ENCODE data around the gene PNPLA7. TPM values are rescaled to one million over a fixed set of nuclear protein-coding genes. Genes with fewer than 3 reads are reported as not detected.

The PNPLA7 gene
- total RNA-seq, 1 experiment from 2014 or later, result 0.77 TPM

DNA sequence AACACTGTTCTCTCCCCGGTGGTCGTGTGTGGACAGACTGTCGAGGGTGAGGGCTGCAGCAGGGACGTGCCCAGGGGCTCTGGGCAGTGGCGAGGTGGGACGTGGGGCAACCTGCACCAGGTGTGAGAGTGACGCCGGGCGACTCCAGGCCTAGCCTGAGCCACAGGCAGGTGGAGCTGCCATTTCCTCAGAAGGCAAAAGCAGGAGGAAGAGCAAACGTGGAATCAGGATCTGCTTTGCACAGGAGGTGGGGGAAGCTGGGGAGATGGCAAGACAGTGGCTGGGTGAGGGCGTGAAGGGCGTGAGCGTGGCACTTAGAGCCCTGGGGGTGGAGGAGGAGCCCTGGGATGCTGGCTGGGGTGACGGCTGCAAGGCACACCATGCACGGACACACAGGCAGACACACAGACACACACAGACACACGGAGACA lies 51.5 kb downstream of the PNPLA7 start:
- peaks cover 14% of the 10 kb centered on the region for H3K4me1 ChIP-seq (ENCODE audit: insufficient read depth, low read length)
- BruUV-seq (replicated peaks), result no TSS peak
- ChIA-PET CTCF (no interaction called here), POLR2A (ENCODE audit: unreplicated experiment) (no interaction called here)
- no peaks in the 10 kb centered on the region for H4K20me1 ChIP-seq (ENCODE audit: low read length)
- H3K9me2 ChIP-seq (replicated peaks; ENCODE audit: low read length), result no peaks in the 10 kb centered on the region
- H3K4me3 ChIP-seq (ENCODE audit: low read length), result no peak overlapping the region
- H3K9me3 ChIP-seq (ENCODE audit: low read length), result no peaks in the 10 kb centered on the region
- H3K4me2 ChIP-seq (ENCODE audit: low read length), result no peak overlapping the region
- H3K36me3 ChIP-seq (ENCODE audit: low read depth, low read length), result no peaks in the 10 kb centered on the region
- intact Hi-C loops (cut with micrococcal nuclease), result no loop called here
- no peaks in the 10 kb centered on the region for H3K27me3 ChIP-seq (ENCODE audit: low read length)
- no peak overlapping the region for H3K9ac ChIP-seq (ENCODE audit: low read length)
- TF ChIP-seq, protein P1, sequence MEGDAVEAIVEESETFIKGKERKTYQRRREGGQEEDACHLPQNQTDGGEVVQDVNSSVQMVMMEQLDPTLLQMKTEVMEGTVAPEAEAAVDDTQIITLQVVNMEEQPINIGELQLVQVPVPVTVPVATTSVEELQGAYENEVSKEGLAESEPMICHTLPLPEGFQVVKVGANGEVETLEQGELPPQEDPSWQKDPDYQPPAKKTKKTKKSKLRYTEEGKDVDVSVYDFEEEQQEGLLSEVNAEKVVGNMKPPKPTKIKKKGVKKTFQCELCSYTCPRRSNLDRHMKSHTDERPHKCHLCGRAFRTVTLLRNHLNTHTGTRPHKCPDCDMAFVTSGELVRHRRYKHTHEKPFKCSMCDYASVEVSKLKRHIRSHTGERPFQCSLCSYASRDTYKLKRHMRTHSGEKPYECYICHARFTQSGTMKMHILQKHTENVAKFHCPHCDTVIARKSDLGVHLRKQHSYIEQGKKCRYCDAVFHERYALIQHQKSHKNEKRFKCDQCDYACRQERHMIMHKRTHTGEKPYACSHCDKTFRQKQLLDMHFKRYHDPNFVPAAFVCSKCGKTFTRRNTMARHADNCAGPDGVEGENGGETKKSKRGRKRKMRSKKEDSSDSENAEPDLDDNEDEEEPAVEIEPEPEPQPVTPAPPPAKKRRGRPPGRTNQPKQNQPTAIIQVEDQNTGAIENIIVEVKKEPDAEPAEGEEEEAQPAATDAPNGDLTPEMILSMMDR (conservative IDR thresholded peaks at IDR 0.05; ENCODE audit: low read depth, low read length), result no peak
- H3F3A ChIP-seq (ENCODE audit: low read length, unreplicated experiment), result no peaks in the 10 kb centered on the region
- DNase-seq, result no peak
- no peak for ATAC-seq
- H2AFZ ChIP-seq (ENCODE audit: low read length), result no peak overlapping the region
- no peaks in the 10 kb centered on the region for H3K79me2 ChIP-seq (ENCODE audit: low read length)
- H3K27ac ChIP-seq (ENCODE audit: low read length), result no peak overlapping the region

DNA sequence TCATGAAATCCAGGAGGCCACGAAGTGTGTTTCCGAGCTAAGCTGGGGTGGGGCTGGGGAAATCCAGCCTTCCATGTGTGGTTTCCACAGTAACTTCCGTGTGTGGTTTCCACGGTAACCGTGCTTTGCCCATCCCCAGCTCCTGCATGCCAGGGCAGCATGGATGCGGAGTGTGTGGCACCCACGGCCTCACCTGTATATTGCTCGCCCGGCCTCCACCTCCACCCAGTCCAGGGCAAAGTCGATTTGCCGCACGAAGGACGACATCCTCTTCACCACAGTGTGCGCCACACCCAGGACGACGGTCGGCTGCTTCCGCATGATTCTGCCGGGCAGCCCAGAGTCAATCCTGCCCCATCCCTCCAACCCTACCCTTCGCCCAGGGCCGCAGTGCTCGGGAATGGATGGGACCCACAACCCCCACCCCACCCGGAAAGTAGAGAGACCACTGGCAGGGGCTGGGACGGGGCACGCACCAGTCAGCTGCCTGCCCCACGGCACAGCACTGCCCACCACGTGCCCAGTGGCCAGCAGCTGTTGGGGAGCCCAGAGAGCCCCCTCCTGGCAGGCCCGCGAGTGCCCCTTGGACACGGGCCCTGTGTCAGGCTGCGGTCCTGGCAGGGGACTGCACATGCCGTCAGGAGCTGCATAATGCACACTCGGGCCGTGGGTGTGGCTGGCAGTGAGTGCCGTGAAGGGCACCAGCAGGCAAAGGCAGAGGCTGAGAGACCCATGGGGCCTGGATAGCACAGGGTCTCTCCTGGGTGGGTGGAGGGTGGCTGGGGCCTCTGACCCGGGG lies 52.1 kb downstream of the PNPLA7 start:
- no peak for DNase-seq
- H3K4me2 ChIP-seq (ENCODE audit: low read length), result no peak overlapping the region
- intact Hi-C loops (cut with micrococcal nuclease), result no loop called here
- H3K9ac ChIP-seq (ENCODE audit: low read length), result no peak overlapping the region
- POLR2A ChIA-PET (ENCODE audit: unreplicated experiment), result no interaction called here
- no TSS peak for BruUV-seq (replicated peaks)
- no peaks in the 10 kb centered on the region for H3K36me3 ChIP-seq (ENCODE audit: low read depth, low read length)
- no peaks in the 10 kb centered on the region for H3K27me3 ChIP-seq (ENCODE audit: low read length)
- H4K20me1 ChIP-seq (ENCODE audit: low read length), result no peaks in the 10 kb centered on the region
- no peaks in the 10 kb centered on the region for H3K9me2 ChIP-seq (replicated peaks; ENCODE audit: low read length)
- H3K27ac ChIP-seq (ENCODE audit: low read length), result no peak overlapping the region
- CTCF ChIA-PET, result no interaction called here
- TF ChIP-seq EZH2phosphoT487 (IDR thresholded peaks at IDR 0.05; ENCODE audit: borderline replicate concordance, low read length) (no peak), EZH2 (IDR thresholded peaks at IDR 0.05; ENCODE audit: low read length, unreplicated experiment) (no peak)
- TF ChIP-seq, protein P1 (conservative IDR thresholded peaks at IDR 0.05; ENCODE audit: low read depth, low read length), result no peak
- no peak for ATAC-seq
- no peak overlapping the region for H2AFZ ChIP-seq (ENCODE audit: low read length)
- no peak overlapping the region for H3K4me3 ChIP-seq (ENCODE audit: low read length)
- no peaks in the 10 kb centered on the region for H3K9me3 ChIP-seq (ENCODE audit: low read length)
- peaks cover 20% of the 10 kb centered on the region for H3K4me1 ChIP-seq (ENCODE audit: insufficient read depth, low read length)
- H3F3A ChIP-seq (ENCODE audit: low read length, unreplicated experiment), result no peaks in the 10 kb centered on the region
- no peaks in the 10 kb centered on the region for H3K79me2 ChIP-seq (ENCODE audit: low read length)

DNA sequence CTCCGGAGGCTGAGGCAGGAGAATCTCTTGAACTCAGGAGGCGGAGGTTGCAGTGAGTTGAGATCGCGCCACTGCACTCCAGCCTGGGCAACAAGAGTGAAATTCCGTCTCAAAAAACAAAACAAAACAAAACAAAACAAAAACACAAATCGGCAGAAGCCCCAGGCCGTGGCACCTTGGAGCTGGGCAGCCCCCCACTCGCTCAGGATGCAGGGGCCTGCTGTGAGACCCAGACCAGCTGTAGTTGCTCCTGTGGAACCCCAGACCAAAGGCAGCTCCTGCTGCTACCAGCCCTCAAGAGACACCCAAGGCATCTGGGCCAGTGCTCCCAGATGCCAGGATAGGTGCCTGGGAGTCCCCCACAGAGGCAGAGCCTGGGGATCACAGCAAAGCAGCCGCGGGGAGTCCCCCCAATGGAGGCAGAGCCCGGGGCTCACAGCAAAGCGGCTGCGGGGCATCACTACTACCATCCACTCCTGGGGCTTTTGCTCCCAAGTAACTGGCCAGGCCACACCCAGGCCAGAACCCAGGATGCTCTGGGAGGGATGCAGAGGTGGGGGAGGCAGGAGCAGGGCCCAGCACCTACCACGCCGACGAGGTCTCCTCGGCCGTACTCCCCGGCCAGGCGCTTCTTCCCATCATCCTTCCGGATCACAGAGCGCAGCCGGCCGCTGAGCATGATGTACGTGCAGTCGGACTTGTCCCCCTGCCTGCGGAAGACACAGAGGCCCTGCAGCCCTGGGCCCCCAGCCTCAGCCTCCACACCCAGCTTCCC lies 53.4 kb downstream of the PNPLA7 start:
- Histone ChIP-seq H3K27ac (ENCODE audit: low read length) (no peak overlapping the region), H3K9ac (ENCODE audit: low read length) (no peak overlapping the region), H3K36me3 (ENCODE audit: low read depth, low read length) (no peaks in the 10 kb centered on the region), H3K27me3 (ENCODE audit: low read length) (no peaks in the 10 kb centered on the region), H2AFZ (ENCODE audit: low read length) (no peak overlapping the region), H3K4me2 (ENCODE audit: low read length) (no peak overlapping the region), H3K4me3 (ENCODE audit: low read length) (no peak overlapping the region), H3K4me1 (ENCODE audit: insufficient read depth, low read length) (peaks cover 17% of the 10 kb centered on the region), H3F3A (ENCODE audit: low read length, unreplicated experiment) (no peaks in the 10 kb centered on the region), H3K9me3 (ENCODE audit: low read length) (no peaks in the 10 kb centered on the region), H3K9me2 (replicated peaks; ENCODE audit: low read length) (no peaks in the 10 kb centered on the region), H4K20me1 (ENCODE audit: low read length) (no peaks in the 10 kb centered on the region), H3K79me2 (ENCODE audit: low read length) (no peaks in the 10 kb centered on the region)
- no TSS peak for BruUV-seq (replicated peaks)
- POLR2A ChIA-PET (ENCODE audit: unreplicated experiment), result no interaction called here
- intact Hi-C loops (cut with micrococcal nuclease), result no loop called here
- ATAC-seq, result no peak
- no peak for DNase-seq
- CTCF ChIA-PET, result no interaction called here
- TF ChIP-seq EZH2 (IDR thresholded peaks at IDR 0.05; ENCODE audit: low read length, unreplicated experiment), result no peak
- TF ChIP-seq EZH2phosphoT487 (IDR thresholded peaks at IDR 0.05; ENCODE audit: borderline replicate concordance, low read length), result no peak
- TF ChIP-seq, protein P1 (conservative IDR thresholded peaks at IDR 0.05; ENCODE audit: low read depth, low read length), result no peak
